Stimulated activated CD8-positive, alpha-beta memory T cell treated with anti-CD3 and anti-CD28 coated beads, Interleukin-15, amount 100 ng/mL, for 4 hours (primary cell): Measurements from ENCODE around the gene GRHL3.

Source experiments
- DNase-seq, 2 donors: peaks; one replicate each; pipeline ENCODE4 v3.0.0-alpha.2; 2020; ENCODE audit warnings: low read depth in 2 of 2

GRHL3 gene

GRCh38 chr1:24392982-24393650 lies 74.0 kb downstream of the GRHL3 start:
- DNase-seq, result no peak

GRCh38 chr1:24393892-24394291 lies 74.7 kb downstream of the GRHL3 start:
- no peak for DNase-seq

GRCh38 chr1:24400065-24400464 lies 80.9 kb downstream of the GRHL3 start:
- DNase-seq, result no peak

GRCh38 chr1:24403806-24404205 lies 84.6 kb downstream of the GRHL3 start:
- no peak for DNase-seq
